IgD-negative memory B cell (primary cell): Measurements from ENCODE around the gene LRRN2. TPM values are rescaled to one million over a fixed set of nuclear protein-coding genes. Genes with fewer than 3 reads are reported as not detected.
A peak's percentile ranks its signal among the peaks of the same experiment; 100 is the strongest.
"Not testable (repeated sequence)": the region's sequence is repeated elsewhere in the genome, so short reads cannot be mapped to it uniquely, and the experiment has no call there.

Source experiments
- H3K27ac Mint-ChIP-seq, 3 donors: one replicate each; pipeline ENCODE4 v1.8.0; 2020 to 2022; ENCODE audit warnings: mild to moderate bottlenecking in 3 of 3, mixed read lengths in 3 of 3, moderate library complexity in 1 of 3
- H3K27me3 Mint-ChIP-seq: one replicate; pipeline ENCODE4 v1.8.0; 2021; ENCODE audit warnings: mixed read lengths
- H3K36me3 Mint-ChIP-seq: one replicate; pipeline ENCODE4 v1.8.0; 2020; ENCODE audit warnings: mild to moderate bottlenecking, mixed read lengths
- H3K4me1 Mint-ChIP-seq, 3 donors: one replicate each; pipeline ENCODE4 v1.8.0; 2020 to 2022; ENCODE audit warnings: mixed read lengths in 3 of 3, mild to moderate bottlenecking in 1 of 3
- H3K4me3 Mint-ChIP-seq, 4 donors: one replicate each; pipeline ENCODE4 v1.8.0; 2020 to 2022; ENCODE audit warnings: mild to moderate bottlenecking in 4 of 4, mixed read lengths in 4 of 4, moderate library complexity in 3 of 4
- H3K9me3 Mint-ChIP-seq, 3 donors: one replicate each; pipeline ENCODE4 v1.8.0; 2020 to 2021; ENCODE audit warnings: mixed read lengths in 3 of 3, mild to moderate bottlenecking in 1 of 3
- polyA plus RNA-seq: library from polyadenylated mRNA; unstranded; fragments of 300-500 nt; fragmentation: Illumina TruSeq; gene quantifications from one replicate; pipeline ENCODE4 v1.2.3, GENCODE V29; 2021

The LRRN2 gene
- polyA plus RNA-seq, 1 donor from 2014 or later = not detected

DNA sequence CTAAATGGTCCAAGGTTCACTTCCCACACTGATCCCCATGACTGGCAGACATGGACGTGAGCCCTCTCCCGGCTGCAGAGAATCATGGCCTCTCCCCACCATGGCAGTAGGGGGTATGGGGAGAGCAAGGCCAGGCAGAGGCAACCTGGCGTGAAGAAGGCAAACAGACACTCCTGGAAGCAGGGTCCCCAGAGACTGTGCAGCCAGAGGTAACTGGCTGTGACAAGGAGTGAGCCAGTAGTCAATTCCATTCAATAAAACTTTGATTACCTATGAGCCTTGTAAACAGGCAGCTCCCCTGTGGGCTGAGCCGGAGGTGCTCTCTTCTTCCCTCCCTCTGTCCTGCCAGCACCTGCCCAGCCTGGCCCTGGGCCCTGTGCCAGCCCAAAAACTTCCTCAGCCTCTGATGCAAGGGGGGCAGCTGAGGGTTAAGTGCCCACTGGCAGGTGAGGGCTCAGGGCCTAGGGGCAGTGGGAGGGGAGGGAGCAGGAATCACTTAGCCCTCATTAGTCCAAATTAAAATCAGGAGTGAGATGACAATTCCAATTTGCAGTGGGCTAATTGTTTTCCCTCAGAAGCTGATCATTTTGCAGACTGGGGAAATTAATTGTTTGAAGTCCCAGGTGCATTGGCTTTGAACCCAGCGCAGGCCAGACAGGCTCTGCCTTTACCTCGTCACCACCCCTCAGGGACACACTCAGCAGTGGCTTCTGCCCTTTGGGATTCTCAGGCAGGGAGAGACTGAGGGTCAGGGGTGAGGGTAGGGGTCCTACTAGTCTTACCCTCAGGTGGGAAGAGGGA lies 35.6 kb downstream of the LRRN2 start:
- Mint-ChIP-seq H3K4me3 (no peak overlapping the region), H3K27me3 (peaks cover 7% of the 10 kb centered on the region), H3K27ac (no peak overlapping the region), H3K9me3 (peaks cover 0 to 3% (median 0%) of the 10 kb centered on the region in 3 donors), H3K36me3 (peaks cover 2% of the 10 kb centered on the region), H3K4me1 (peaks cover 0 to 2% (median 0%) of the 10 kb centered on the region in 3 donors)

DNA sequence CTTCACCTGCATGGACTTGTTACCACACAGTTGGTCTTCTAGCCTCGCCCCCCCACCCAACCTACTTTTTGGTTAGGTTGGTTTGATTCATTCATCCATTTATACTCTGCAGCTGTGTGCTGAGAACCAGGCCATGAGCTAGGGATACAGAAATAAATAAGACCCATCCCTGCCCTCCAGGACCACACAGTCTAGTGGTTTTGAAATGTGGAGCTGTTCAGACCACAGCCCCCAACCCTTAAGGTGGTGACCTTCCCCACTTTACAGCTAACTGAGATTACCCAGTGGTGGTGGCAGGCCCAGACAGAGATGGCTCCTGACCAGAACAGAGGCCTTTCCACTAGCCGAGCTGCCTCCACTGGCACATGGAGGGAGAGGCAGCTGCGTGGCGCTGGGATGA lies 37.0 kb downstream of the LRRN2 start:
- peaks cover 6% of the 10 kb centered on the region for H3K27me3 Mint-ChIP-seq
- peaks cover 4% of the 10 kb centered on the region for H3K36me3 Mint-ChIP-seq
- no peak overlapping the region for H3K27ac Mint-ChIP-seq
- H3K4me3 Mint-ChIP-seq = no peak overlapping the region
- H3K9me3 Mint-ChIP-seq = peaks cover 0 to 3% (median 0%) of the 10 kb centered on the region in 3 donors
- H3K4me1 Mint-ChIP-seq = peaks cover 0 to 2% (median 0%) of the 10 kb centered on the region in 3 donors

DNA sequence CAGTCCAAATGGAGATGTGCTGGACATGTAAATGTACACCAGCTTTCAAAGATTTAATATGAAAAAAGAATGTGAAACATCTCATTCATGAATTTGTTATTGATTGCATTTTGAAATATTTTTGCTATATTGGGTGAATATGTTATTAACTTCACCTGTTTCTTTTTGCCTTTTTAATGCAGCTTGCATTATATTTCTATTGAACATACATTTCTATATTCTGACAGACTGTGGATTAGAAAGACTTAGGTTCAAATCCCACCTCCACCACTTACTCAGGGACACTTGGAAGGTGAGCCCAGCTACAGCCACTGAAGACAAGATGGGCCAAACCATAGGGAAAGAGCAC lies 37.8 kb downstream of the LRRN2 start:
- Mint-ChIP-seq H3K4me3 (no peak overlapping the region), H3K9me3 (peaks cover 0 to 3% (median 0%) of the 10 kb centered on the region in 3 donors), H3K36me3 (peaks cover 4% of the 10 kb centered on the region), H3K4me1 (peaks cover 0 to 2% (median 0%) of the 10 kb centered on the region in 3 donors), H3K27me3 (peaks cover 9% of the 10 kb centered on the region), H3K27ac (no peak overlapping the region)

DNA sequence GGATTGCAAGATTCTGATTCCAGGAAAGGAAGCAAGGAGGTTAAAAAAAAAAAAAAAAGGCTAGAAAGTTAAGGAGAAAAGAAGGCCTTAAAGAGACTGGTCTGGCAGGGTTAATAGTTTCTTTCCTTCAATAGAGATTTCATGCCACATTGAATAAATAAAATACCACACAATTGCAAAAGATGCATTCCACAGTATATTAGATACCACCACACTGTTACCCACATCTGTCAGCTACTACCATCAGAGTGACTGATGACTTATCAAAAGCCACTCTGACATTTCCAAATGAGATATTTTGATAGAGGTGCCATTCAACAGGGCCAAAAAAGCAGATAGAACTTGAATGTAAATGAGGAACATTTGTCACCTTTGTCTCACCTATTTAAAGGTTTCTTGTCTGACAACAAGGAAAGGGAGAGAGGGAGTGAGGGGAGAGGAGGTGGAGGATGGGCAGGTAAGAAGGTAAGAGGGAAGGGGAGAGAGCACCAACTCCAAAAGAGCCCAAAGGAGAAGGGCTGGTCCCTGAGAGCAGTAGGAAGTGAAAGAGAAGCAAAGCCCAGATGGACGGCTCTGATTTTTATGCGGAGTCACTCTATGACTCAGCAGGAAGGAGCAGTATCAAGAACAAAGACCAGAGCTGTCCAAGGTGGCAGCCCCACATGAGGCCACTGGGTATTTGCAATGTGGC lies 38.3 kb downstream of the LRRN2 start:
- Mint-ChIP-seq H3K27me3 (peaks cover 9% of the 10 kb centered on the region), H3K27ac (no peak overlapping the region), H3K36me3 (peaks cover 4% of the 10 kb centered on the region)

DNA sequence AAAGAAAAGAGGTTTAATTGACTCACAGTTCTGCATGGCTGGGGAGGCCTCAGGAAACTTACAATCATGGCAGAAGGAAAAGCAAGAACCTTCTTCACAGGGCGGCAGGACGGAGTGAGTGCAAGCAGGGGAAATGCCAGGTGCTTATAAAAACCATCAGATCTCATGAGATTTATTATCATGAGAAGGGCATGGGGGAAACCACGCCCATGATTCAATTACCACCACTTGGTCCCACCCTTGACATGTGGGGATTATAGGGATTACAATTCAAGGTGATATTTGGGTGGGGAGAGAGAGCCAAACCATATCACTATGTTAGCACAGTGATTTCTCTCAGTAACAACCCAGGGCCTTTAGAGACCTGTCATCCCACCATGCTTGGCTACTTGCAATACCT lies 39.9 kb downstream of the LRRN2 start:
- no peak overlapping the region for H3K4me3 Mint-ChIP-seq
- H3K36me3 Mint-ChIP-seq = peaks cover 2% of the 10 kb centered on the region
- no peak overlapping the region for H3K27ac Mint-ChIP-seq
- H3K27me3 Mint-ChIP-seq = peaks cover 9% of the 10 kb centered on the region
- H3K4me1 Mint-ChIP-seq = peaks cover 0 to 2% (median 0%) of the 10 kb centered on the region in 3 donors
- peaks cover 0 to 3% (median 0%) of the 10 kb centered on the region in 3 donors for H3K9me3 Mint-ChIP-seq

More for the DNA sequence above, 38.3 kb downstream of the LRRN2 start:
- H3K9me3 Mint-ChIP-seq = peaks cover 0 to 3% (median 0%) of the 10 kb centered on the region in 3 donors
- peaks cover 0 to 2% (median 0%) of the 10 kb centered on the region in 3 donors for H3K4me1 Mint-ChIP-seq
- H3K4me3 Mint-ChIP-seq = no peak overlapping the region

DNA sequence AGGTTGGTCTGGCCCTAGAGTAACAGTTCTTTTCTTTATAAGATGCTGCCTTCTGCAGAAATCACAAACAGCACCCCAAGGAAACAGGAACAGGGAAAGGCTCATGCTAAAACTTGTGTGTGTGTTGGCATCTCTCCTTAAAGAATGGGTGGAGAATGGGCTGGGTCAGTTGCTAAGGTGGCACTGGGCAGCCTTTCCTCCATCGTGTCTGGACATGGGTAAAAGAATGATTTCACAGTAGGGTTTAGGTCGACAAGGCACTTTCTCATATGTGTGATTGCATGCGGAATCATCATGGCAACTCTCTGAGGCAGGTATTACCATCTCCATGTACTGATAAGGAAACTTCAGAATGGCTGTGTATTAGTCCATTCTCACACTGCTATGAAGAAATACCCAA lies 40.3 kb downstream of the LRRN2 start:
- H3K9me3 Mint-ChIP-seq = peaks cover 0 to 3% (median 3%) of the 10 kb centered on the region in 3 donors
- H3K36me3 Mint-ChIP-seq = peaks cover 2% of the 10 kb centered on the region
- H3K4me3 Mint-ChIP-seq = no peak overlapping the region
- peaks cover 10% of the 10 kb centered on the region for H3K27me3 Mint-ChIP-seq
- no peak overlapping the region for H3K27ac Mint-ChIP-seq
- peaks cover 0 to 2% (median 0%) of the 10 kb centered on the region in 3 donors for H3K4me1 Mint-ChIP-seq

DNA sequence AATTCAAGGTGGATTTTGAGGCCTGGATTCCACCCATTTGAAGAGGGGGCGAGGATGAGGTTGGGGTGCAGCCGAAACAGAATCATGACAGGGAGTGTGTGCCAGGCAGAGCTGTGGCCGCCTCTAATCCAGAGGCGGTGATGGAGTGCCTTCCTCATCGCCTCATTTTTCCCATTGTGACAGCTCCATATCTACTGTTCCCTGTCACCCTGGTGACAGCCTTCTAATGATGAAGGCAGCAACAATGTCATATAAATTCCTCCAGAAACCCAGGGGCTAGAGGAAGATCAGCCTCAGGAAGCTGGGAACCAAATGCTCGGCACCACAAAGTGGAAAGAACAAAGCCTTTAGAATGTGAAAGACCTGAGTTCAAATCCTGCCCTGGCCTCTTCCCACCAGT lies 42.0 kb downstream of the LRRN2 start:
- Mint-ChIP-seq H3K4me3 (peak overlapping the region in 1 of 4 donors; percentile 17), H3K9me3 (peaks cover 0 to 3% (median 0%) of the 10 kb centered on the region in 3 donors), H3K27me3 (peaks cover 10% of the 10 kb centered on the region), H3K27ac (no peak overlapping the region), H3K4me1 (peaks cover 0 to 2% (median 0%) of the 10 kb centered on the region in 3 donors), H3K36me3 (peaks cover 2% of the 10 kb centered on the region)

DNA sequence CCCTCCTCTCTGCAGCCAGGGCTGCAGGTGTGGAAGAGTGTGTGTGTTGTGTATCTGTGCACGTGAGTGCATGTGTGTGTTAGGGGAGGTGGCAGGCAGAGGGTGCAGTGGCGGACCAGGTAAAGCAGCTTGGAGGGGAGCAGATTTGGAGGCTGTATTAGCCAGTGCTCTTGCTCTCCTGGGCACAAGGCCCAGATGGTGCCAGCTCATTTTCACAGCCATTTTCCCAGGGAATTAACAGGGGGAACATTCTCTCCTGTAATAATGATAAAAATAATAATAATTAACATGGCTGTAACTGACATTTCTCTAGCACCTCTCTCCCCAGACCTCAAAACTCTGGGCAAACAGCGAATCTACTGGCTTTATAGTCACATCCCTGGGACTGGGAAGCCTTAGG lies 43.6 kb downstream of the LRRN2 start:
- peaks cover 0 to 3% (median 0%) of the 10 kb centered on the region in 3 donors for H3K9me3 Mint-ChIP-seq

DNA sequence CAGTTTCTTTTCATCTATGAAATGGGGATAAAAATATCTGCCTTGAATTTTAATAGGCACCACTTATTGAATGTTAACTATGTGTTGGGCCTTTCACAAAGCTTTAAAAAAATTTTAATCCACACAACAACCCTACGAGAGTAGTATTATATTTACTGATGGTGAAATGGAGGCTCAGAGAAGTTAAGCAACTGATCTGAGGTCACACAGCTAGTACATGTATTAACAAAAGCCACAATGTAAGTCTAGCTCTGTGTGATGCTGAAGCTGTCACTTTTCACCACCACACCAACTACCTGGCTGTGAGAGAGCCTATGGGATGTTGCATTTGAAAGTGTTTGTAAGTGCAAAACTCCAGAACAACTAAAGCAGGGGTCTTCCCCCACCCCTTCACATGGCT lies 44.1 kb downstream of the LRRN2 start:
- H3K4me1 Mint-ChIP-seq = no peaks in the 10 kb centered on the region
- peaks cover 10% of the 10 kb centered on the region for H3K27me3 Mint-ChIP-seq
- H3K9me3 Mint-ChIP-seq = peaks cover 0 to 3% (median 2%) of the 10 kb centered on the region in 3 donors
- no peak overlapping the region for H3K27ac Mint-ChIP-seq
- H3K36me3 Mint-ChIP-seq = peaks cover 2% of the 10 kb centered on the region
- no peak overlapping the region for H3K4me3 Mint-ChIP-seq

More for the DNA sequence above, 43.6 kb downstream of the LRRN2 start:
- Mint-ChIP-seq H3K27me3 (peaks cover 10% of the 10 kb centered on the region), H3K36me3 (peaks cover 2% of the 10 kb centered on the region), H3K4me3 (no peak overlapping the region), H3K27ac (no peak overlapping the region), H3K4me1 (no peaks in the 10 kb centered on the region)

DNA sequence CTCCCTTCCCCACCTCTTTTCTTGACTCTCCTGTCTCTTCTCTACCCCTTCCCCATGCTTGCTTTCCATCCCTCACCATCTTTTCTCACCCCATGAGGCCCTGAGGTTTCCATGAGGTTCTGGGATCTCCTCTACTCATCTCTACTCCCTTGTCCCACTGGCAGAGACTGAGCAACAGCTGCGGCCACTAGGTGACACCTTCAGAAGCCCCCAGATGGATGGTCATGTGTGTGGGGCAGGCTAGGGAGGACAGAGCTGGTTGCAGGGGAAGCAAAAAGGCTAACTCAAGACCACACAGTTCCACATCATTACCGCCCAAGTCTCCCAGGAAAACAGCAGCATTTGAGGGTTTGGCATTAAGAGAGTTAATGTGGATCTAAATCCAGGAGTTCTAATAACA lies 45.0 kb downstream of the LRRN2 start:
- Mint-ChIP-seq H3K27me3 (peaks cover 10% of the 10 kb centered on the region), H3K4me3 (no peak overlapping the region), H3K4me1 (no peaks in the 10 kb centered on the region), H3K36me3 (peaks cover 2% of the 10 kb centered on the region), H3K27ac (no peak overlapping the region), H3K9me3 (peaks cover 0 to 3% (median 2%) of the 10 kb centered on the region in 3 donors)

DNA sequence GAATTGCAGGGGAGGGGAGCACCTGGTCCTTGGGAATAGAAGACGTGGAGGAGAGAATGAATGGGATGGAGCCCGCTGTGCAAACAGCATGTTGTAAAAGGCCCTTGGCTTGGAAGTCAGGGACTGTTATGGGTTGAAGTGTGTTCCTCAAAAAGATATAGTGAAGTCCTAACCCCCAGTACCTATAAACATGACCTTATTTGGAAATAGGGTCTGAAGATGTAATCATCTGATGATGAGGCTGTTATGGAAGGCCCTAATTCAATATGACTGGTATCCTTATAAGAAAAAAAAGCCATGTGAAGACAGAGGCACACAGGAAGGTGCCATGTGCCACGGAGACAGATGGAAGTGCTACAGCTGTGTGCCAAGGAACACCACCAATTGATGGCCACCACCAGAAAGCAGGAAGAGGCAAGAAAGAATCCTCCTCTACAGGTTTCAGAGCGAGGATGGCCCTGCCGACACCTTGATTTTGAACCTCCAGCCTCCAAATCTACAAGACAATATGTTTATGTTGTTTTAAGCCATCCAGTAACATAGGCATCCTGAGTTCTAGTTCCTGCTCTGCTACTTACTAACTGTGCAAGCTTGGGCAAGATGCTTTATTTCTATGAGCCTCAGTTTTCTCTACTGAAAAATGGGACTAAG lies 51.2 kb downstream of the LRRN2 start:
- peaks cover 25% of the 10 kb centered on the region for H3K27me3 Mint-ChIP-seq
- H3K4me1 Mint-ChIP-seq = no peaks in the 10 kb centered on the region
- no peaks in the 10 kb centered on the region for H3K36me3 Mint-ChIP-seq
- peaks cover 0 to 3% (median 2%) of the 10 kb centered on the region in 3 donors for H3K9me3 Mint-ChIP-seq
- no peak overlapping the region for H3K27ac Mint-ChIP-seq
- no peak overlapping the region for H3K4me3 Mint-ChIP-seq

DNA sequence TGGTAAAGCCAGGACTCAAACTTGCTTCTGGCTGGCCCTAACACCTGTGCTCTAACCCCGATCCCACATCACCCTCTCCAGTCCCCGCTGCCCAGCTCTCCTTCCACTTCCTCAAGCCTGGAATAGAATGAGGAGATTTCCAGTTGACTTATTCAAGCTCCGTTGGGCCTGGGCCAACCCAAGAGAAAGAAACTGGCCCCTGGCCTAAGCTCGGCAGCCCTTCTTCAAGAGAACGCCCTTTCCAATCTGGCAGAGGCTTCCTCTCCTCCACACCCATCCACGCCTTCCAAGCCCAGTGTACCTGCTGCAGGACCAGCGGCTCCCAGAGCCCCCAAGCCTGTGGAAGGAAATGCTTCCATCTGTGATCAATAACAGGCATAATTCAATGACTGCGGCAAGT lies 51.9 kb downstream of the LRRN2 start:
- Mint-ChIP-seq H3K27ac (no peak overlapping the region), H3K4me1 (no peaks in the 10 kb centered on the region), H3K27me3 (peaks cover 28% of the 10 kb centered on the region), H3K9me3 (peaks cover 0 to 6% (median 2%) of the 10 kb centered on the region in 3 donors), H3K4me3 (no peak overlapping the region), H3K36me3 (no peaks in the 10 kb centered on the region)

DNA sequence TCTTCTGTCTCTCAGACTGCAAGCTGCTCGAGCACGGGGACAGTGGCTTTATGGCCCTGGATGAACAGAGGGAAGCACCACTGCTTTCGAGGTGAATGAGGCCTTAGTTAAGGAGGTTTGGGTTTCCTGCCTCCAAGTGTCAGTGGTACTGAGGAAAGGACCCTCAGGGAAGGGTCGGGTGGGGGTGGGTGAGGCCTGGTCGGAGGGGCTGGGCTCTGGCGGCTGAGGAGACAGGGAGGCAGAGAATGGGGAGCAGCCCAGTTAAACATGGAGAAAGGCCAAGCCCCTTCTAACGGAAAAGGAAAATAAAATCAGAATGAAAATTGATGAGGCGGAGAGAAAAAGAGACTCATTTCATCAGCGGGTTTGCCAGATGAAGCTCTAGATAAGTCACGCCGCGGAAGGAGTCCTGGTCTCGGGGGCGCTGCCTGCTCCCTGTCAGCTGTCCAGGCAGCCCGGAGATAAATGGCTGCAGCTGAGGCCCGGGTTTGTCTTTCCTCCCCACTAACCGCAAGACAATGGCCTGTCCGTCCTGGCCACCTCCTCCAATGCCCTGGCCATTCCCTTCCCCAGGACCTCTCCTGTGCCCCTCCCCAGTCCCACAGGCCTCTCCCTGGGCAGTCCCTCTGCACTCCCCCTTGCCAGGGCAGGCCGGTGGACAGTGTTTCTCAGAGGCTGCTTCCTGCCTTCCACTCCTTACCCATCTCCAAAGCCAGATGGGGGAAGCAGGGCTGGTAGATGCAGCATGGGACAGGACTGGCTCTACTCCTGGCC lies 55.2 kb downstream of the LRRN2 start:
- peaks cover 30% of the 10 kb centered on the region for H3K27me3 Mint-ChIP-seq
- H3K36me3 Mint-ChIP-seq = no peaks in the 10 kb centered on the region

DNA sequence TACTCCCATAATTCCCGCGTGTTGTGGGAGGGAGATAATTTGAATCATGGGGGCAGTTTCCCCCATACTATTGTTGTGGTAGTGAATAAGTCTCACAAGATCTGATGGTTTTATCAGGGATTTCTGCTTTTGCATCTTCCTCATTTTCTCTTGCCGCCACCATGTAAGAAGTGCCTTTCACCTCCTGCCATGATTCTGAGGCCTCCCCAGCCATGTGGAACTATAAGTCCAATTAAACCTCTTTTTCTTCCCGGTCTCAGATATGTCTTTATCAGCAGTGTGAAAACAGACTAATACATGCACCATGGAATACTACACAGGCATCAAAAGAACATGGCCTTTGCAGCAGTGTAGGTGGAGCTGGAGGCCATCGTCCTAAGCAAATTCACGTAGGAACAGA lies 56.1 kb downstream of the LRRN2 start:
- not testable (repeated sequence) for H3K36me3 Mint-ChIP-seq, H3K4me1 Mint-ChIP-seq, H3K9me3 Mint-ChIP-seq, H3K27ac Mint-ChIP-seq, H3K4me3 Mint-ChIP-seq
- H3K27me3 Mint-ChIP-seq = peaks cover 30% of the 10 kb centered on the region

More for the DNA sequence above, 55.2 kb downstream of the LRRN2 start:
- H3K4me3 Mint-ChIP-seq = no peak overlapping the region
- no peak overlapping the region for H3K27ac Mint-ChIP-seq
- H3K4me1 Mint-ChIP-seq = peaks cover 0 to 4% (median 0%) of the 10 kb centered on the region in 3 donors
- peaks cover 0 to 6% (median 0%) of the 10 kb centered on the region in 3 donors for H3K9me3 Mint-ChIP-seq
